HEK293T (cell line): ENCODE data around the gene SMIM1.

Experiments
- CTCF ChIA-PET: fragments of 350-600 bp; formaldehyde crosslinking; extraction: SDS; loops from one replicate; lab custom pipeline; 2021; ENCODE audit warnings: antibody characterized with exemption, inconsistent platforms; lab: Yijun Ruan, JAX
- POLR2A ChIA-PET: fragments of 350-600 bp; formaldehyde crosslinking; extraction: SDS; loops from one replicate; lab custom pipeline; 2020; ENCODE audit warnings: antibody characterized with exemption, inconsistent platforms; lab: Yijun Ruan, JAX
- DNase-seq: peaks from one replicate; pipeline ENCODE4 v3.0.0; 2012; ENCODE audit warnings: mixed read lengths; ENCODE audit errors: extremely low spot score
- ARNT ChIP-seq: fragments of 450-650 bp; IDR thresholded peaks from 2 replicates; pipeline ENCODE4 v1.6.1; 2017; ENCODE audit warnings: mild to moderate bottlenecking
- BHLHE40 ChIP-seq: fragments of 450-650 bp; IDR thresholded peaks from 2 replicates; pipeline ENCODE4 v1.6.1; 2016; ENCODE audit warnings: mild to moderate bottlenecking, moderate library complexity, borderline replicate concordance
- CTBP1 ChIP-seq: fragments of 450-650 bp; IDR thresholded peaks from 2 replicates; pipeline ENCODE4 v1.6.1; 2016; ENCODE audit warnings: borderline replicate concordance
- ELF4 ChIP-seq: fragments of 450-650 bp; IDR thresholded peaks from 2 replicates; pipeline ENCODE4 v1.6.1; 2017; ENCODE audit warnings: antibody characterized with exemption
- FOXA1 ChIP-seq: fragments of 450-650 bp; IDR thresholded peaks from 2 replicates; pipeline ENCODE4 v1.6.1; 2016; ENCODE audit warnings: mild to moderate bottlenecking
- FOXK2 ChIP-seq: fragments of 450-650 bp; IDR thresholded peaks from 2 replicates; pipeline ENCODE4 v1.6.1; 2016; ENCODE audit warnings: mild to moderate bottlenecking
- FOXM1 ChIP-seq: fragments of 450-650 bp; IDR thresholded peaks from 2 replicates; pipeline ENCODE4 v1.6.1; 2017; ENCODE audit warnings: mild to moderate bottlenecking, borderline replicate concordance
- HDGF ChIP-seq: fragments of 450-650 bp; IDR thresholded peaks from 2 replicates; pipeline ENCODE4 v1.6.1; 2017; ENCODE audit warnings: antibody characterized with exemption, borderline replicate concordance
- L3MBTL2 ChIP-seq: fragments of 450-650 bp; conservative IDR thresholded peaks from 2 replicates; pipeline ENCODE4 v1.6.1; 2016; ENCODE audit warnings: mild to moderate bottlenecking
- LEF1 ChIP-seq: fragments of 450-650 bp; IDR thresholded peaks from 2 replicates; pipeline ENCODE4 v1.6.1; 2017; ENCODE audit warnings: mild to moderate bottlenecking, borderline replicate concordance
- NFRKB ChIP-seq: fragments of 450-650 bp; IDR thresholded peaks from 2 replicates; pipeline ENCODE4 v1.6.1; 2016; ENCODE audit warnings: mild to moderate bottlenecking, moderate library complexity
- PKNOX1 ChIP-seq: fragments of 450-650 bp; IDR thresholded peaks from 2 replicates; pipeline ENCODE4 v1.6.1; 2016
- SP1 ChIP-seq: fragments of 450-650 bp; IDR thresholded peaks from 2 replicates; pipeline ENCODE4 v1.6.1; 2017
- SUZ12 ChIP-seq: fragments of 450-650 bp; IDR thresholded peaks from 2 replicates; pipeline ENCODE4 v1.6.1; 2016; ENCODE audit warnings: mild to moderate bottlenecking
- TARDBP ChIP-seq: fragments of 450-650 bp; IDR thresholded peaks from 2 replicates; pipeline ENCODE4 v1.6.1; 2016
- ZNF384 ChIP-seq: fragments of 450-650 bp; IDR thresholded peaks from 2 replicates; pipeline ENCODE4 v1.6.1; 2016

SMIM1 gene

GRCh38 chr1:3753656-3754454 lies 18.7 kb upstream of the SMIM1 start:
- DNase-seq, result no peak
- POLR2A ChIA-PET, result interaction anchor here (1.8 kb wide), 1 partner anchor 14 kb away, joined by 4 read pairs; no protein-coding TSS in a partner anchor
- TF ChIP-seq PKNOX1 (no peak), CTBP1 (no peak)
- CTCF ChIA-PET, result interaction anchor here (0.7 kb wide), 1 partner anchor 191 kb away, joined by 3 read pairs; no protein-coding TSS in a partner anchor

- CTCF ChIA-PET, result interaction anchor here (0.6 kb wide), 1 partner anchor 32 kb away, joined by 3 read pairs; no protein-coding TSS in a partner anchor
- TF ChIP-seq ARNT, result no peak
- TF ChIP-seq HDGF, result no peak
- no peak for TF ChIP-seq SP1
- no peak for TF ChIP-seq CTBP1
- no peak for TF ChIP-seq BHLHE40
- no peak for TF ChIP-seq NFRKB
- TF ChIP-seq PKNOX1, result no peak
- no peak for TF ChIP-seq FOXA1
- TF ChIP-seq ZNF384, result no peak
- no peak for TF ChIP-seq TARDBP
- TF ChIP-seq L3MBTL2, result no peak
- TF ChIP-seq LEF1, result no peak
- DNase-seq, result no peak
- POLR2A ChIA-PET, result no interaction called here
These were observed 16.2 kb upstream of the SMIM1 start for GRCh38 chr1:3756394-3756793.

- CTCF ChIA-PET, result no interaction called here
- no peak for TF ChIP-seq TARDBP
- POLR2A ChIA-PET, result no interaction called here
- no peak for DNase-seq
These were observed 13.4 kb upstream of the SMIM1 start for GRCh38 chr1:3759164-3759563.

- CTCF ChIA-PET, result no interaction called here
- no peak for DNase-seq
- POLR2A ChIA-PET, result no interaction called here
- no peak for TF ChIP-seq BHLHE40
- TF ChIP-seq FOXA1, result no peak
These were observed 12.8 kb upstream of the SMIM1 start for GRCh38 chr1:3759796-3760195.

GRCh38 chr1:3761296-3762010 lies 11.1 kb upstream of the SMIM1 start:
- no peak for TF ChIP-seq NFRKB
- no peak for TF ChIP-seq SP1
- no peak for TF ChIP-seq TARDBP
- TF ChIP-seq FOXK2, result no peak
- no peak for TF ChIP-seq FOXA1
- no peak for TF ChIP-seq HDGF
- no peak for TF ChIP-seq BHLHE40
- TF ChIP-seq ZNF384, result no peak
- no peak for TF ChIP-seq CTBP1
- no peak for TF ChIP-seq SUZ12
- TF ChIP-seq LEF1, result no peak
- TF ChIP-seq L3MBTL2, result no peak
- TF ChIP-seq FOXM1, result no peak
- TF ChIP-seq PKNOX1, result no peak
- no peak for TF ChIP-seq ARNT
- TF ChIP-seq ELF4, result no peak
- DNase-seq, result no peak
- ChIA-PET POLR2A (interaction anchor here (1.1 kb wide), 1 partner anchor 10 kb away, joined by 5 read pairs; no protein-coding TSS in a partner anchor), CTCF (no interaction called here)

- TF ChIP-seq BHLHE40 (no peak), ELF4 (no peak), SP1 (no peak), NFRKB (no peak), FOXK2 (no peak), FOXA1 (no peak), CTBP1 (no peak), SUZ12 (no peak)
- ChIA-PET POLR2A (no interaction called here), CTCF (no interaction called here)
- no peak for DNase-seq
These were observed 10.2 kb upstream of the SMIM1 start for GRCh38 chr1:3762151-3762872.
